Activated naive CD4-positive, alpha-beta T cell treated with anti-CD3 and anti-CD28 coated beads for 36 hours (primary cell): ENCODE data around the gene TMEM44. TPM values are rescaled to one million over a fixed set of nuclear protein-coding genes. Genes with fewer than 3 reads are reported as not detected.
A peak's percentile ranks its signal among the peaks of the same experiment; 100 is the strongest.

Source experiments
- CTCF ChIA-PET: fragments of 350-600 bp; sonication (Branson Sonifier 250); formaldehyde crosslinking; loops from one replicate; lab custom pipeline; 2021; ENCODE audit warnings: antibody characterized with exemption; lab: Charles Lee
- DNase-seq: peaks from one replicate; pipeline ENCODE4 v3.0.0-alpha.2; 2020
- H3K27ac Mint-ChIP-seq: one replicate; pipeline ENCODE4 v1.8.0; 2021; ENCODE audit warnings: mild to moderate bottlenecking, mixed read lengths
- H3K27me3 Mint-ChIP-seq: one replicate; pipeline ENCODE4 v1.8.0; 2021; ENCODE audit warnings: low read depth, mixed read lengths
- H3K36me3 Mint-ChIP-seq: one replicate; pipeline ENCODE4 v1.8.0; 2021; ENCODE audit warnings: low read depth, mixed read lengths
- H3K4me1 Mint-ChIP-seq: one replicate; pipeline ENCODE4 v1.8.0; 2021; ENCODE audit warnings: low read depth, mixed read lengths
- H3K4me3 Mint-ChIP-seq: one replicate; pipeline ENCODE4 v1.8.0; 2021; ENCODE audit warnings: mild to moderate bottlenecking, moderate library complexity, mixed read lengths
- H3K9me3 Mint-ChIP-seq: one replicate; pipeline ENCODE4 v1.8.0; 2021; ENCODE audit warnings: mixed read lengths
- intact Hi-C: fragments of 100-400 bp; cut with micrococcal nuclease; formaldehyde crosslinking; loops from one replicate; pipeline ENCODE4 v1.15.1; 2023
- total RNA-seq, 2 experiments: library from RNA; stranded (reverse); gene quantifications; one replicate each; pipeline ENCODE4 v1.2.3, GENCODE V29; 2021

The TMEM44 gene
- total RNA-seq, 2 experiments from 2014 or later, result 0.93 to 1.7 TPM

- CTCF ChIA-PET, result interaction anchor here (0.6 to 6.4 kb wide), 17 partner anchors 10 to 599 kb away, joined by 3 to 110 read pairs (median 4); partner anchors contain the start of genes FAM43A, TMEM44 and XXYLT1
- H3K27ac Mint-ChIP-seq, result peak overlapping the region; percentile 97
- peak overlapping the region; percentile 99 for H3K4me3 Mint-ChIP-seq
- intact Hi-C loops, result loop anchor here (1.0 to 10.0 kb wide), 4 partner anchors 435 to 1413 kb away; partner anchors contain the start of genes ACAP2, PPP1R2 and TFRC
- peaks cover 53% of the 10 kb centered on the region for H3K4me1 Mint-ChIP-seq
- H3K27me3 Mint-ChIP-seq, result no peaks in the 10 kb centered on the region
- peak; percentile 34 for DNase-seq
- H3K9me3 Mint-ChIP-seq, result no peaks in the 10 kb centered on the region
- peaks cover 5% of the 10 kb centered on the region for H3K36me3 Mint-ChIP-seq
These were observed 38.3 kb upstream of the TMEM44 start for GRCh38 chr3:194671511-194671899.

GRCh38 chr3:194667363-194667762 lies 34.1 kb upstream of the TMEM44 start:
- CTCF ChIA-PET, result interaction anchor here (0.7 to 1.6 kb wide), 2 partner anchors 20 to 38 kb away, joined by 3 to 8 read pairs; no protein-coding TSS in a partner anchor
- DNase-seq, result no peak
- intact Hi-C loops, result no loop called here
- Mint-ChIP-seq H3K36me3 (peaks cover 24% of the 10 kb centered on the region), H3K27ac (no peak overlapping the region), H3K4me1 (peaks cover 30% of the 10 kb centered on the region), H3K9me3 (no peaks in the 10 kb centered on the region), H3K4me3 (no peak overlapping the region), H3K27me3 (no peaks in the 10 kb centered on the region)

GRCh38 chr3:194664857-194665256 lies 31.6 kb upstream of the TMEM44 start:
- CTCF ChIA-PET, result no interaction called here
- Mint-ChIP-seq H3K27ac (no peak overlapping the region), H3K27me3 (no peaks in the 10 kb centered on the region), H3K4me3 (no peak overlapping the region), H3K4me1 (peaks cover 29% of the 10 kb centered on the region), H3K9me3 (no peaks in the 10 kb centered on the region), H3K36me3 (peaks cover 25% of the 10 kb centered on the region)
- intact Hi-C loops, result no loop called here
- no peak for DNase-seq

GRCh38 chr3:194661946-194662345 lies 28.7 kb upstream of the TMEM44 start:
- H3K4me1 Mint-ChIP-seq, result peaks cover 19% of the 10 kb centered on the region
- CTCF ChIA-PET, result interaction anchor here (0.5 to 1.7 kb wide), 2 partner anchors 10 to 158 kb away, joined by 4 to 9 read pairs; partner anchors contain the start of gene LSG1
- intact Hi-C loops, result no loop called here
- no peak overlapping the region for H3K4me3 Mint-ChIP-seq
- no peak overlapping the region for H3K27ac Mint-ChIP-seq
- H3K9me3 Mint-ChIP-seq, result no peaks in the 10 kb centered on the region
- peaks cover 36% of the 10 kb centered on the region for H3K36me3 Mint-ChIP-seq
- no peaks in the 10 kb centered on the region for H3K27me3 Mint-ChIP-seq
- DNase-seq, result no peak

- intact Hi-C loops, result no loop called here
- H3K4me3 Mint-ChIP-seq, result no peak overlapping the region
- peaks cover 19% of the 10 kb centered on the region for H3K4me1 Mint-ChIP-seq
- peaks cover 1% of the 10 kb centered on the region for H3K9me3 Mint-ChIP-seq
- peaks cover 40% of the 10 kb centered on the region for H3K36me3 Mint-ChIP-seq
- CTCF ChIA-PET, result interaction anchor here (0.7 to 1.7 kb wide), 2 partner anchors 10 to 66 kb away, joined by 4 to 9 read pairs; partner anchors contain the start of gene LSG1
- no peak overlapping the region for H3K27ac Mint-ChIP-seq
- no peaks in the 10 kb centered on the region for H3K27me3 Mint-ChIP-seq
- no peak for DNase-seq
These were observed 28.2 kb upstream of the TMEM44 start for GRCh38 chr3:194661374-194661773.

GRCh38 chr3:194659778-194660177 lies 26.6 kb upstream of the TMEM44 start:
- H3K4me3 Mint-ChIP-seq, result no peak overlapping the region

GRCh38 chr3:194658477-194659242 lies 25.4 kb upstream of the TMEM44 start:
- peaks cover 1% of the 10 kb centered on the region for H3K9me3 Mint-ChIP-seq
- peaks cover 30% of the 10 kb centered on the region for H3K4me1 Mint-ChIP-seq
- no peak for DNase-seq
- intact Hi-C loops, result no loop called here
- no peak overlapping the region for H3K4me3 Mint-ChIP-seq
- no peaks in the 10 kb centered on the region for H3K27me3 Mint-ChIP-seq
- peak overlapping the region; percentile 50 for H3K27ac Mint-ChIP-seq
- CTCF ChIA-PET, result interaction anchor here (0.9 to 2.0 kb wide), 2 partner anchors 13 kb away, joined by 4 to 9 read pairs; partner anchors contain the start of gene LSG1
- H3K36me3 Mint-ChIP-seq, result peaks cover 42% of the 10 kb centered on the region

More at GRCh38 chr3:194659778-194660177, 26.6 kb upstream of the TMEM44 start:
- CTCF ChIA-PET, result interaction anchor here (0.9 to 1.1 kb wide), 3 partner anchors 12 to 23 kb away, joined by 3 to 4 read pairs (median 3); partner anchors contain the start of gene LSG1
- no peak overlapping the region for H3K27ac Mint-ChIP-seq
- peaks cover 35% of the 10 kb centered on the region for H3K36me3 Mint-ChIP-seq
- H3K9me3 Mint-ChIP-seq, result peaks cover 1% of the 10 kb centered on the region
- intact Hi-C loops, result no loop called here
- H3K4me1 Mint-ChIP-seq, result peaks cover 22% of the 10 kb centered on the region
- no peaks in the 10 kb centered on the region for H3K27me3 Mint-ChIP-seq
- DNase-seq, result no peak

GRCh38 chr3:194657439-194657838 lies 24.2 kb upstream of the TMEM44 start:
- no peak overlapping the region for H3K27ac Mint-ChIP-seq
- intact Hi-C loops, result no loop called here
- no peak for DNase-seq
- peaks cover 44% of the 10 kb centered on the region for H3K36me3 Mint-ChIP-seq
- H3K4me3 Mint-ChIP-seq, result no peak overlapping the region
- CTCF ChIA-PET, result interaction anchor here (0.7 to 2.0 kb wide), 2 partner anchors 14 to 299 kb away, joined by 3 to 9 read pairs; partner anchors contain the start of gene LSG1
- no peaks in the 10 kb centered on the region for H3K27me3 Mint-ChIP-seq
- peaks cover 32% of the 10 kb centered on the region for H3K4me1 Mint-ChIP-seq
- peaks cover 1% of the 10 kb centered on the region for H3K9me3 Mint-ChIP-seq

- DNase-seq, result peak; percentile 15
- H3K4me1 Mint-ChIP-seq, result peaks cover 19% of the 10 kb centered on the region
- peak overlapping the region; percentile 80 for H3K27ac Mint-ChIP-seq
- H3K27me3 Mint-ChIP-seq, result no peaks in the 10 kb centered on the region
- no peak overlapping the region for H3K4me3 Mint-ChIP-seq
- peaks cover 1% of the 10 kb centered on the region for H3K9me3 Mint-ChIP-seq
- intact Hi-C loops, result loop anchor here (1.0 kb wide), 1 partner anchor 18 kb away; the partner anchor contains the start of gene LSG1
- peaks cover 62% of the 10 kb centered on the region for H3K36me3 Mint-ChIP-seq
- CTCF ChIA-PET, result no interaction called here
These were observed 21.2 kb upstream of the TMEM44 start for GRCh38 chr3:194654443-194654842.

GRCh38 chr3:194647747-194648146 lies 14.5 kb upstream of the TMEM44 start:
- Mint-ChIP-seq H3K9me3 (no peaks in the 10 kb centered on the region), H3K36me3 (peaks cover 54% of the 10 kb centered on the region), H3K27me3 (no peaks in the 10 kb centered on the region), H3K4me1 (no peaks in the 10 kb centered on the region), H3K4me3 (no peak overlapping the region), H3K27ac (no peak overlapping the region)
- DNase-seq, result no peak
- intact Hi-C loops, result no loop called here
- CTCF ChIA-PET, result interaction anchor here (0.6 kb wide), 1 partner anchor 121 kb away, joined by 3 read pairs; no protein-coding TSS in a partner anchor

- CTCF ChIA-PET, result interaction anchor here (0.6 to 2.2 kb wide), 4 partner anchors 9 to 266 kb away, joined by 3 to 10 read pairs (median 6); partner anchors contain the start of gene TMEM44
- Mint-ChIP-seq H3K4me1 (no peaks in the 10 kb centered on the region), H3K27me3 (no peaks in the 10 kb centered on the region), H3K36me3 (peaks cover 44% of the 10 kb centered on the region), H3K4me3 (no peak overlapping the region), H3K27ac (no peak overlapping the region), H3K9me3 (no peaks in the 10 kb centered on the region)
- no peak for DNase-seq
- intact Hi-C loops, result no loop called here
These were observed 9.6 kb upstream of the TMEM44 start for GRCh38 chr3:194642769-194643168.

GRCh38 chr3:194640829-194641228 lies 7.6 kb upstream of the TMEM44 start:
- Mint-ChIP-seq H3K4me1 (peaks cover 2% of the 10 kb centered on the region), H3K27me3 (no peaks in the 10 kb centered on the region), H3K9me3 (no peaks in the 10 kb centered on the region), H3K27ac (no peak overlapping the region), H3K36me3 (peaks cover 36% of the 10 kb centered on the region), H3K4me3 (no peak overlapping the region)
- CTCF ChIA-PET, result interaction anchor here (1.3 kb wide), 1 partner anchor 30 kb away, joined by 5 read pairs; no protein-coding TSS in a partner anchor
- DNase-seq, result peak; percentile 30
- intact Hi-C loops, result no loop called here
